ENCODE measurements around the gene ICE2.

DNA sequence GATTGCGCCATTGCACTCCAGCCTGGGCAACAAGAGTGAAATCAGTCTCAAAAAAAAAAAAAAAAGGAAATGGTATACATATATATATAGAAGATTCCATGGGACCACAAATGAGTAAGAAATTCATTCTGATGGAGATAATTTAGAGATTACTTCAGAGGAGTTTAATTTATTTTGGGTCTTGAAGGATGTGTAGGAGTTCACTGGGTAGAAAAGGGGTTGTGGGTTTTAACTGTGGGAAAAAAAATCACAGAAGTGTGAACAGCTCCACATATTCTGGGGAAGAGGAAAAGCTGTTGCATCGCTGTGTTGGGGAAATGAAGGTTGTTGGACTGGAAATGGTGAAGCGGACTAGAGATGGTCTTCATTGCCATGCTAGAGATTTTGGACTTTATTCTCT, 4.1 kb upstream of the ICE2 start:
- TF ChIP-seq, protein P1, sequence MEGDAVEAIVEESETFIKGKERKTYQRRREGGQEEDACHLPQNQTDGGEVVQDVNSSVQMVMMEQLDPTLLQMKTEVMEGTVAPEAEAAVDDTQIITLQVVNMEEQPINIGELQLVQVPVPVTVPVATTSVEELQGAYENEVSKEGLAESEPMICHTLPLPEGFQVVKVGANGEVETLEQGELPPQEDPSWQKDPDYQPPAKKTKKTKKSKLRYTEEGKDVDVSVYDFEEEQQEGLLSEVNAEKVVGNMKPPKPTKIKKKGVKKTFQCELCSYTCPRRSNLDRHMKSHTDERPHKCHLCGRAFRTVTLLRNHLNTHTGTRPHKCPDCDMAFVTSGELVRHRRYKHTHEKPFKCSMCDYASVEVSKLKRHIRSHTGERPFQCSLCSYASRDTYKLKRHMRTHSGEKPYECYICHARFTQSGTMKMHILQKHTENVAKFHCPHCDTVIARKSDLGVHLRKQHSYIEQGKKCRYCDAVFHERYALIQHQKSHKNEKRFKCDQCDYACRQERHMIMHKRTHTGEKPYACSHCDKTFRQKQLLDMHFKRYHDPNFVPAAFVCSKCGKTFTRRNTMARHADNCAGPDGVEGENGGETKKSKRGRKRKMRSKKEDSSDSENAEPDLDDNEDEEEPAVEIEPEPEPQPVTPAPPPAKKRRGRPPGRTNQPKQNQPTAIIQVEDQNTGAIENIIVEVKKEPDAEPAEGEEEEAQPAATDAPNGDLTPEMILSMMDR (conservative IDR thresholded peaks at IDR 0.05 in 1 of 2, IDR thresholded peaks at IDR 0.05 in 1 of 2; ENCODE audit: extremely low read depth in 1 of 2, insufficient read depth in 1 of 2, low read depth in 1 of 2, low read length in 2 of 2), result no peak
- no peak for TF ChIP-seq EZH2 (IDR thresholded peaks at IDR 0.05; ENCODE audit: borderline replicate concordance, low read length)

All from mammary epithelial cell (primary cell).